ENCODE data around the gene KRTAP10-8.
"Not testable (repeated sequence)": the region's sequence is repeated elsewhere in the genome, so short reads cannot be mapped to it uniquely, and the experiment has no call there.

Gene KRTAP10-8

GRCh38 chr21:44637018-44637850 lies 25.4 kb downstream of the KRTAP10-8 start, which contains the start of gene KRTAP10-10:
TSS of gene KRTAP10-10 (plus strand) at chr21:44637356. CDS start at chr21:44637418, 62 bp downstream.
- ATAC-seq, result no peak
- no peak for DNase-seq (ENCODE audit: low spot score in 2 of 2)
- peaks cover 10% of the 10 kb centered on the region for H3K4me1 Mint-ChIP-seq
- H3K9me3 Mint-ChIP-seq, result peaks cover 14% of the 10 kb centered on the region
- no peak within 1 kb of the TSS for H3K4me3 Mint-ChIP-seq
- H3K36me3 Mint-ChIP-seq, result no peaks in the 10 kb centered on the region
- no peak within 1 kb of the TSS for H3K27ac Mint-ChIP-seq

- H3K4me3 Mint-ChIP-seq, H3K27ac Mint-ChIP-seq, H3K4me1 Mint-ChIP-seq, ATAC-seq, H3K36me3 Mint-ChIP-seq: not testable (repeated sequence)
- peaks cover 12% of the 10 kb centered on the region for H3K9me3 Mint-ChIP-seq
- DNase-seq (ENCODE audit: low spot score in 2 of 2), result peak in 1 of 2 donors; percentile 18
Measured at GRCh38 chr21:44637851-44638348, 26.0 kb downstream of the KRTAP10-8 start.

DNA sequence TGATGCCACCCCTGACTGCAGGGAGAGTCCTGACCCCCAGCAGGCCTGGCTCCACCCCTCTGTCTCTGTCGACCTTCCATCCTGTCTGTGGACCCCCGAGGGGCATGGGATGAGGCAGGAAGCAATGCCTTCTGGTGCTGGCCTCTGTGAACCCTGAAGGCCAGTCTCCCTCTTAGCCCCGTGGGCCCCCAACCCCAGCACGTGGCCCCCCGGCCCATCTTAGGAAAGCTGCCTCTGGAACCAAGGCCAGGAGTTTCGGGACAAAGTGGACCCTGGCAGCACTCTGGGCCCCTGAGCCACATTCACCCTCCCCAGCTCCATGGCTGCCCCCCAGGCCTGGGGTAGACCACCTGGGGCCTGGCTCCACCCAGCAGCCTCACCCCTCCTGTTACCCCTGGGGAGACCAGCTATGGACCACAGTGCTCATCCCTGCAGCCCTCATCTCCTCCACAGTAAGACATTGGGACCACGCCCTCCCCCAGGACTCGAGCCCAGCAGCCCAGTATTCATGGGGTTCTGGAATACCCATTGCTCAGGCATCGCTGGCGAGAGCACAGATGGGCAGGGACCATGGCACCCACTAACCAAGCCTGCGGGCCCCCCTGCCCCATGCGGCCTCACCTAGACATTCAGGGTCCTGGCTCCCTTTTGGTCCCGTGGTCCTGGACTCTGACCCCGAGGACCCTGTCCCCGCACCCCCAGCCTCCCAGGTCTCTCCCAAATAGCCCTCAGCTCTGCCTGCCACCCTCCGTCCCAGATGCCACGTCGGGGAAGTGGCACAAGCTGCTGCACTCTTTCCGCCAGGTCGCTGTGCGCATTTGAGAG lies 26.8 kb downstream of the KRTAP10-8 start:
- not testable (repeated sequence) for H3K4me1 Mint-ChIP-seq, H3K4me3 Mint-ChIP-seq, ATAC-seq, H3K27ac Mint-ChIP-seq, H3K36me3 Mint-ChIP-seq
- peaks cover 10% of the 10 kb centered on the region for H3K9me3 Mint-ChIP-seq
- DNase-seq (ENCODE audit: low spot score in 2 of 2), result peak in 1 of 2 donors; percentile 23

DNA sequence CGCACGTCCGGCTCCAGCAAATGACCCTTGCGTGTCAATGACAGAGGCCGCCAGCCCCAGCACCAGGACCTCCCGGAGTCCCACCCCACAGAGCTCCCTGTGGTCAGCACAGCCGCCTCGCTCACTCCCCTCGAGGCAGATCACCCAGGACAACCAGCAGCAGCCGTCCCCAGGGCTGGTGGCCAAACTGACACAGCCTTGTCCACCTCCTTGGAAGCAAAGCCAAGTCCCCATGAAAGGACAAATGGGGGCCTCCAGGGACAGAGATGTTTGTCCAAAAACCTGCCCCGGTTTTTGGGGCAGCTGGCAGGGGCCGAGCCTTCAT lies 27.4 kb downstream of the KRTAP10-8 start:
- no peak overlapping the region for H3K27ac Mint-ChIP-seq
- peaks cover 12% of the 10 kb centered on the region for H3K9me3 Mint-ChIP-seq
- DNase-seq (ENCODE audit: low spot score in 2 of 2), result peak in 1 of 2 donors; percentile 35
- H3K4me1 Mint-ChIP-seq, result peaks cover 10% of the 10 kb centered on the region
- no peak overlapping the region for H3K4me3 Mint-ChIP-seq
- H3K36me3 Mint-ChIP-seq, result peaks cover 4% of the 10 kb centered on the region
- no peak for ATAC-seq

- no peak for DNase-seq (ENCODE audit: low spot score in 2 of 2)
- no peak overlapping the region for H3K4me3 Mint-ChIP-seq
- H3K36me3 Mint-ChIP-seq, result peaks cover 6% of the 10 kb centered on the region
- no peak overlapping the region for H3K27ac Mint-ChIP-seq
- no peak for ATAC-seq
- peaks cover 20% of the 10 kb centered on the region for H3K9me3 Mint-ChIP-seq
- H3K4me1 Mint-ChIP-seq, result peaks cover 10% of the 10 kb centered on the region
Measured at GRCh38 chr21:44640761-44641160, 28.9 kb downstream of the KRTAP10-8 start.

GRCh38 chr21:44643741-44644310 lies 31.9 kb downstream of the KRTAP10-8 start:
- Mint-ChIP-seq H3K4me3 (no peak overlapping the region), H3K27ac (no peak overlapping the region), H3K36me3 (peaks cover 6% of the 10 kb centered on the region), H3K9me3 (peaks cover 20% of the 10 kb centered on the region), H3K4me1 (peaks cover 11% of the 10 kb centered on the region)
- no peak for ATAC-seq
- DNase-seq (ENCODE audit: low spot score in 2 of 2), result peak in 1 of 2 donors; percentile 22

DNA sequence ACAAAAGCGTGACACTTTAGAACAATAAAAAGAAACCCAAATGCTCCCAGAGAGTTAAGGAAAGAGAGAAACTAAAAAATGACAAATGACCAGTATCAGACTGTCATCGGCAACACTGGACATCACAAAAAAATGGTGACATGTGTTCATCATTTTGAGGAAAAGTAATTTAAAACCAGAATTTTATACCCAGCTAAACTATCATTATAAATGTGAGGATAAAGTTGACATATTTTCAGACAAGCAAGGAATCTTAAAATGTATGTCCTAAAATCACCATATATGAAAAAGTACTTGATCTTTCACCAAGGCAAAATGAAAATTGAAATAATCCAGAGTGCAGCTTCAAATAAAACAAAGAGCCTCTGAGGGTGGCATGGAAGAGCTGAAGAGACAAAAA lies 33.0 kb downstream of the KRTAP10-8 start:
- no peak overlapping the region for H3K4me3 Mint-ChIP-seq
- ATAC-seq, result no peak
- H3K27ac Mint-ChIP-seq, result no peak overlapping the region
- H3K9me3 Mint-ChIP-seq, result peaks cover 20% of the 10 kb centered on the region
- peaks cover 6% of the 10 kb centered on the region for H3K36me3 Mint-ChIP-seq
- DNase-seq (ENCODE audit: low spot score in 2 of 2), result no peak
- H3K4me1 Mint-ChIP-seq, result peaks cover 11% of the 10 kb centered on the region

- not testable (repeated sequence) for ATAC-seq
Measured at GRCh38 chr21:44646366-44647221, 34.7 kb downstream of the KRTAP10-8 start, which contains the start of gene KRTAP10-11. TSS of gene KRTAP10-11 (plus strand) at chr21:44646414. CDS start at chr21:44646459, 45 bp downstream.

DNA sequence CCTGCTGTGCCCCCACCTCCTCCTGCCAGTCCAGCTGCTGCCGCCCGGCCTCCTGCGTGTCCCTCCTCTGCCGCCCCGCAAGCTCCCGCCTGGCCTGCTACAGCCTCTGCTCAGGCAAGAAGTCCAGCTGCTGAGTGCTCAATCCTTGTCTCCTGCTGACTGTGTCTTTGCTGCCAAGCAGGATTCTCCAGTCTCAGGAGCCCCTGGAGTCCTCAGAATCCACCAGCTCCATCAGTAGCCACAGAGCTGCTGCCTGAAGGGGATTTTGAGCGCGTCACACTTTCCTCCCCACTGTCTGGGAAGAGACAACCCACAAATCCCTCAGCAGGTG lies 35.3 kb downstream of the KRTAP10-8 start:
- Mint-ChIP-seq H3K9me3 (peaks cover 13% of the 10 kb centered on the region), H3K36me3 (peaks cover 6% of the 10 kb centered on the region), H3K4me1 (peaks cover 18% of the 10 kb centered on the region)

More at GRCh38 chr21:44646366-44647221, 34.7 kb downstream of the KRTAP10-8 start, which contains the start of gene KRTAP10-11:
- Mint-ChIP-seq H3K9me3 (peaks cover 14% of the 10 kb centered on the region), H3K4me1 (peaks cover 17% of the 10 kb centered on the region)
- not testable (repeated sequence) for DNase-seq (ENCODE audit: low spot score in 2 of 2); H3K27ac Mint-ChIP-seq; H3K36me3 Mint-ChIP-seq; H3K4me3 Mint-ChIP-seq

GRCh38 chr21:44648557-44649311 lies 36.9 kb downstream of the KRTAP10-8 start:
- Mint-ChIP-seq H3K9me3 (peaks cover 10% of the 10 kb centered on the region), H3K36me3 (peaks cover 6% of the 10 kb centered on the region), H3K4me3 (no peak overlapping the region), H3K27ac (no peak overlapping the region), H3K4me1 (peaks cover 21% of the 10 kb centered on the region)
- no peak for ATAC-seq
- DNase-seq (ENCODE audit: low spot score in 2 of 2), result peak in 1 of 2 donors; percentile 36

More for the DNA sequence above, 35.3 kb downstream of the KRTAP10-8 start:
- peak in 1 of 2 donors; percentile 43 for DNase-seq (ENCODE audit: low spot score in 2 of 2)
- ATAC-seq, result no peak
- H3K27ac Mint-ChIP-seq, result no peak overlapping the region
- no peak overlapping the region for H3K4me3 Mint-ChIP-seq

- ATAC-seq, result no peak
- peaks cover 30% of the 10 kb centered on the region for H3K4me1 Mint-ChIP-seq
- peak in 1 of 2 donors; percentile 40 for DNase-seq (ENCODE audit: low spot score in 2 of 2)
- peaks cover 5% of the 10 kb centered on the region for H3K9me3 Mint-ChIP-seq
- H3K4me3 Mint-ChIP-seq, result no peak overlapping the region
- no peaks in the 10 kb centered on the region for H3K36me3 Mint-ChIP-seq
- peak overlapping the region; percentile 75 for H3K27ac Mint-ChIP-seq
Measured at GRCh38 chr21:44649521-44650100, 37.7 kb downstream of the KRTAP10-8 start.

DNA sequence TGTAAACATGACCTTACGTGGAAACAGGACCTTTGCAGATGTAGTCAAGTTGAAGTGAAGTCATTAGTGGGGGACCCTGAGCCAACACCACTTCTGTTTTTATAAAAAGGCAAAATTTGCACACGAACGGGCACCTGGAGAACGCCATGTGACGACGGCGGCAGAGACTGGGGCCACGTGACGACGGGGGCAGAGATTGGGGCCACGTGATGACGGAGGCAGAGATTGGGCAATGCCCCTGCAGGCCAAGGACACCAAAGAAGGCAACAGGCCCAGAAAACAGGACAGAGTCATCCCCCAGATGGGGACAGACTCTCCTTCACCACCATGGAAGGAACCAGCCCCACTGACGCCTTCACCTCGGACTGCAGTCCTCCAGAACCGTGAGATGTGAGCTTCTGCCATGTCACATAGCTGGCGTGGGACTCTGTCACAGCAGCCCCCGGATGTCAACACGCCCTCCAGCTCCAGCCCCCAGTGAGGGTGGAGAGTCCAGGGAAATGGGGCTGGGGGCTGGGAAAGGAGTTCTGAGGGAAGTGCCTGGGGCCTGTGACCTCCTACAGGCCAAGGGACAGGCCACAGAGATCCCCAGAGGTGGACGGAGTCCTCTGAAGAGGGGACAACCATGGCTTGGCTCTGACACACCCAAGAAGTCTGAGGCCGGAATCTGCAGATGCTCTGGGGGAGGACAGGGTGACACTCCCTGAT lies 38.5 kb downstream of the KRTAP10-8 start:
- Mint-ChIP-seq H3K36me3 (no peaks in the 10 kb centered on the region), H3K9me3 (no peaks in the 10 kb centered on the region), H3K4me1 (peaks cover 38% of the 10 kb centered on the region), H3K27ac (peak overlapping the region; percentile 75), H3K4me3 (no peak overlapping the region)
- no peak for ATAC-seq
- DNase-seq (ENCODE audit: low spot score in 2 of 2), result peak in 1 of 2 donors; percentile 35
